PFSK-1 (cell line): ENCODE data around the gene PDK2.

Experiments
- POLR2AphosphoS5 ChIP-seq: IDR thresholded peaks from 2 replicates; pipeline ENCODE4 v1.6.1; 2012; ENCODE audit warnings: low read depth, mild to moderate bottlenecking, control low read depth, low read length, moderate library complexity
- REST ChIP-seq, 2 experiments: IDR thresholded peaks; 2 replicates each; pipeline versions ENCODE4 v1.6.1 to v1.8.0; 2011 to 2012; ENCODE audit warnings: low read depth in 2 of 2, low read length in 2 of 2, control low read depth in 1 of 2, inconsistent platforms in 1 of 2, mild to moderate bottlenecking in 1 of 2, moderate library complexity in 1 of 2; ENCODE audit not compliant: insufficient read depth in 1 of 2

DNA sequence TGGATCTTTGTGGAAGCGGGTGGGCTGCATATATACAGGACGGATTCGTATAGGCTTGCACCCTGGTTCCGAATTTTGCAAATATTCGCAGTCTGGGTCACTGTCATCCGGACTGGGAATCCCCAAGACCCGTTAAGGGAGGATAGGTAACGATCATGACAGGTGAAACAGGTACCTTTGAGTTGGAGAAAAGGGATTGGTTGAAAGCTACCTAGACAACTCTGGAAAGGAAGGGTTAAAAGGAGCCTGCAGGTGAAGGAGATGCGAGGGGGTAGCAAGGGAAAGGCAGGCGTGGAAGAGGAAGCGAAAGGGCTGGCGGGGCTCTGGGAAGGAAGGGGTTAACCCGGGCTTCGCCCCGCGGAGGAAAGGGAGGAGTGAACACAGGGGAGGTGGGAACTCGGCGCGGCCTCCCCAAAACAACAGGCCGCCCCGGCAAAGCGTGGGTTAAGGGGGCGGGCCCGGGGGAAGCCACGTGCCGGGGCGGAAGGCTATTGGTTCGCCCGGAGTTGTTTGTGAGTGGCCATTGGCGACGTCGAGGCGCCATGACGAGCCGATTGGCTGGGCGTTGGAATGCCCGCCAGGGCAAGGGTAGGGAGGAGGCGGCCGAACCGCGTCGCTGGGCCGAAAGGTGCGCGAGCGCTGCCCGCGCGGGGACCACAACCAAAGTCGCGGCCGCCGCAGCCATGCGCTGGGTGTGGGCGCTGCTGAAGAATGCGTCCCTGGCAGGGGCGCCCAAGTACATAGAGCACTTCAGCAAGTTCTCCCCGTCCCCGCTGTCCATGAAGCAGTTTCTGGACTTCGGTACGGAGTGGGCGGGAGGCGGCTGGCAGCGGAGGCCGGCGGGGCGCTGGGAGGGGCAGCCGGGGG is at the start of gene PDK2:
- no peak for TF ChIP-seq POLR2AphosphoS5
- TF ChIP-seq REST (IDR thresholded peaks at IDR 0.05; ENCODE audit: insufficient read depth in 1 of 2, low read depth in 2 of 2, low read length in 2 of 2): no peak
